Measurements from ENCODE around the gene CDKAL1. TPM values are rescaled to one million over a fixed set of nuclear protein-coding genes. Genes with fewer than 3 reads are reported as not detected.

Gene CDKAL1
- total and polyA plus RNA-seq, 9 of the 15 experiments (the other 6 are each of a cell fraction or from before 2014, with no cell fraction given) = 11.2 to 36.3 (median 20.1) TPM

DNA sequence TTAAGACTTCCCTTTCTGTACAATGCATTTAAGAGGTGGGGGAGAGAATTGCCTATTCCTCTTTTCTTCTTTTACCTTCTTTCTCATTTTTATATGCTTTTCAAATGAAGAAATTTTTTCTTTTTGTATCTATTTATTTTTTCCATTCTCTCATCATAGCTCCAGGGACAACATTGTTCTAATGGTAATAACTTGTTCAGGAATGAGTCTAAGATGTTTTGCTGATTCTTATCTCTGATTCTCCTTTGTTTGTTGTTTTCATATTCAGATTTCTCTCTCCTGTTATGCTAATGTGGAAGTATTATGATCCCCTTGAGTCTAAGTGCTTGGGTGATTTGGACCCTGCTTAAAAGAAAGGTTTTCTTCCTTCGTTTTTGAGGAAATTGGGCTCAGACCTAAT lies 451.6 kb downstream of the CDKAL1 start (continued):
- TF ChIP-seq FOXK1 (CRISPR knock-in tag; IDR thresholded peaks at IDR 0.05; ENCODE audit: borderline replicate concordance) = no peak

- DNase-seq (ENCODE audit: extremely low read depth in 1 of 4, low spot score in 3 of 4) (no peak), ATAC-seq (no peak), FAIRE-seq (no peak)
- WGBS (ENCODE audit: insufficient coverage, low coverage, missing lambda C conversion rate) = 61% methylated on average over 2 of the region's 2 CpGs
- Histone ChIP-seq H3K4me1 (replicated peaks in 1 of 2; ENCODE audit: control insufficient read depth in 2 of 2, insufficient read depth in 2 of 2, low read length in 2 of 2) (no peaks in the 10 kb centered on the region), H3K4me2 (ENCODE audit: insufficient read depth, low read length) (no peak overlapping the region), H3K9me3 (replicated peaks; ENCODE audit: control insufficient read depth, insufficient read depth, low read depth, low read length) (no peaks in the 10 kb centered on the region), H3K4me3 (no peak overlapping the region), H3K9me1 (ENCODE audit: control insufficient read depth, insufficient read depth, low read length) (no peaks in the 10 kb centered on the region), H3K27me3 (ENCODE audit: control insufficient read depth in 2 of 2, insufficient read depth in 2 of 2, low read length in 2 of 2) (no peaks in the 10 kb centered on the region), H3K79me2 (ENCODE audit: control insufficient read depth, insufficient read depth, low read length) (no peaks in the 10 kb centered on the region), H4K20me1 (replicated peaks; ENCODE audit: control insufficient read depth, insufficient read depth, low read length) (no peaks in the 10 kb centered on the region), H3K27ac (ENCODE audit: extremely low read depth, low read depth, low read length) (no peak overlapping the region), H3K9ac (ENCODE audit: insufficient read depth in 1 of 2, low read depth in 2 of 2, low read length in 2 of 2) (no peak overlapping the region), H3K36me3 (ENCODE audit: control insufficient read depth, insufficient read depth, low read length) (no peaks in the 10 kb centered on the region; the same call in 2 of the 3 replicates), H2AFZ (ENCODE audit: low read depth, low read length) (no peak overlapping the region)
- CTCF ChIA-PET (ENCODE audit: low intra/inter-chr PET ratio) = no interaction called here
- intact Hi-C loops (cut with micrococcal nuclease) (no loop called here), in situ Hi-C loops (cut with MboI) (no loop called here)
- POLR2A ChIA-PET = no interaction called here
- no TSS peak for BruUV-seq (replicated peaks)
- TF ChIP-seq ZBTB1 (CRISPR knock-in tag; IDR thresholded peaks at IDR 0.05; ENCODE audit: borderline replicate concordance, low read depth) (no peak), PCBP2 (IDR thresholded peaks at IDR 0.05; ENCODE audit: low read depth, low read length, poor library complexity, severe bottlenecking) (no peak), MCM7 (IDR thresholded peaks at IDR 0.05) (no peak), KDM2B (CRISPR knock-in tag; IDR thresholded peaks at IDR 0.05) (no peak), HMG20B (CRISPR knock-in tag; IDR thresholded peaks at IDR 0.05) (no peak), MBD2 (IDR thresholded peaks at IDR 0.05; ENCODE audit: borderline replicate concordance, low read depth) (no peak), XRCC4 (IDR thresholded peaks at IDR 0.05; ENCODE audit: extremely low read depth, insufficient read depth, insufficient read length) (no peak), NFYB (IDR thresholded peaks at IDR 0.05; ENCODE audit: extremely low read depth, insufficient read length) (no peak), MEIS2 (IDR thresholded peaks at IDR 0.05; ENCODE audit: partially characterized antibody) (no peak), FOXA1 (IDR thresholded peaks at IDR 0.05; ENCODE audit: borderline replicate concordance) (no peak), TCF7 (IDR thresholded peaks at IDR 0.05; ENCODE audit: borderline replicate concordance) (no peak)
- TF ChIP-seq, protein P1, sequence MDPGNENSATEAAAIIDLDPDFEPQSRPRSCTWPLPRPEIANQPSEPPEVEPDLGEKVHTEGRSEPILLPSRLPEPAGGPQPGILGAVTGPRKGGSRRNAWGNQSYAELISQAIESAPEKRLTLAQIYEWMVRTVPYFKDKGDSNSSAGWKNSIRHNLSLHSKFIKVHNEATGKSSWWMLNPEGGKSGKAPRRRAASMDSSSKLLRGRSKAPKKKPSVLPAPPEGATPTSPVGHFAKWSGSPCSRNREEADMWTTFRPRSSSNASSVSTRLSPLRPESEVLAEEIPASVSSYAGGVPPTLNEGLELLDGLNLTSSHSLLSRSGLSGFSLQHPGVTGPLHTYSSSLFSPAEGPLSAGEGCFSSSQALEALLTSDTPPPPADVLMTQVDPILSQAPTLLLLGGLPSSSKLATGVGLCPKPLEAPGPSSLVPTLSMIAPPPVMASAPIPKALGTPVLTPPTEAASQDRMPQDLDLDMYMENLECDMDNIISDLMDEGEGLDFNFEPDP (CRISPR knock-in tag; IDR thresholded peaks at IDR 0.05) = no peak
Observed at GRCh38 chr6:20991910-20992309, 457.7 kb downstream of the CDKAL1 start.

Data from K562 (cell line).